ENCODE measurements around the gene CSMD2.

The CSMD2 gene

DNA sequence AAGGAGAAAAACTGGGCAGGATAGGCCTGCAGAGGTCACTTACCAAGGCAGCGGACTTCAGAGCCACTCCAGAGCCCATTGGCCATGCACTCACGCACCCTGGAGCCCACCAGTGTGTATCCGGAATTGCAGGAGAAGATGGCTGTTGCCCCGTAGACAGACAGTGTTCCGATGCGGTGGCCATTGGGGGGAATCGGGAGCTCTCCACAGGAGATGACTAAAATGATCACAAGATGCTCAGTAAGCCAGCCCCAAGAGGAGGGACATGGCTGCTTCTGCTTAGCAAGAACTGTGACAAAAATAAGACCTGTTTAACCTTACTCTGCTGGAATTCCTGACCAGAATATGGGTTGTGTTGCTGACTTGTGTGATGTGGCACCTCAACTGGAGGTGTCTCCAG, 595.7 kb downstream of the CSMD2 start:
- TF ChIP-seq FOXP2 (optimal IDR thresholded peaks at IDR 0.05; ENCODE audit: borderline replicate concordance, extremely low read depth, extremely low read length, insufficient read depth) = no peak
- no peak for TF ChIP-seq POLR2AphosphoS5 (IDR thresholded peaks at IDR 0.05; ENCODE audit: low read depth, low read length)
- no peak for TF ChIP-seq TAF1 (IDR thresholded peaks at IDR 0.05; ENCODE audit: borderline replicate concordance, insufficient read depth, low read length)
- TF ChIP-seq, protein P1, sequence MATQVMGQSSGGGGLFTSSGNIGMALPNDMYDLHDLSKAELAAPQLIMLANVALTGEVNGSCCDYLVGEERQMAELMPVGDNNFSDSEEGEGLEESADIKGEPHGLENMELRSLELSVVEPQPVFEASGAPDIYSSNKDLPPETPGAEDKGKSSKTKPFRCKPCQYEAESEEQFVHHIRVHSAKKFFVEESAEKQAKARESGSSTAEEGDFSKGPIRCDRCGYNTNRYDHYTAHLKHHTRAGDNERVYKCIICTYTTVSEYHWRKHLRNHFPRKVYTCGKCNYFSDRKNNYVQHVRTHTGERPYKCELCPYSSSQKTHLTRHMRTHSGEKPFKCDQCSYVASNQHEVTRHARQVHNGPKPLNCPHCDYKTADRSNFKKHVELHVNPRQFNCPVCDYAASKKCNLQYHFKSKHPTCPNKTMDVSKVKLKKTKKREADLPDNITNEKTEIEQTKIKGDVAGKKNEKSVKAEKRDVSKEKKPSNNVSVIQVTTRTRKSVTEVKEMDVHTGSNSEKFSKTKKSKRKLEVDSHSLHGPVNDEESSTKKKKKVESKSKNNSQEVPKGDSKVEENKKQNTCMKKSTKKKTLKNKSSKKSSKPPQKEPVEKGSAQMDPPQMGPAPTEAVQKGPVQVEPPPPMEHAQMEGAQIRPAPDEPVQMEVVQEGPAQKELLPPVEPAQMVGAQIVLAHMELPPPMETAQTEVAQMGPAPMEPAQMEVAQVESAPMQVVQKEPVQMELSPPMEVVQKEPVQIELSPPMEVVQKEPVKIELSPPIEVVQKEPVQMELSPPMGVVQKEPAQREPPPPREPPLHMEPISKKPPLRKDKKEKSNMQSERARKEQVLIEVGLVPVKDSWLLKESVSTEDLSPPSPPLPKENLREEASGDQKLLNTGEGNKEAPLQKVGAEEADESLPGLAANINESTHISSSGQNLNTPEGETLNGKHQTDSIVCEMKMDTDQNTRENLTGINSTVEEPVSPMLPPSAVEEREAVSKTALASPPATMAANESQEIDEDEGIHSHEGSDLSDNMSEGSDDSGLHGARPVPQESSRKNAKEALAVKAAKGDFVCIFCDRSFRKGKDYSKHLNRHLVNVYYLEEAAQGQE (IDR thresholded peaks at IDR 0.05; ENCODE audit: insufficient read depth in 1 of 2, low read depth in 2 of 2, low read length in 2 of 2) = no peak
- no peak for TF ChIP-seq SIN3A (IDR thresholded peaks at IDR 0.05; ENCODE audit: borderline replicate concordance, insufficient read depth, low read length)

DNA sequence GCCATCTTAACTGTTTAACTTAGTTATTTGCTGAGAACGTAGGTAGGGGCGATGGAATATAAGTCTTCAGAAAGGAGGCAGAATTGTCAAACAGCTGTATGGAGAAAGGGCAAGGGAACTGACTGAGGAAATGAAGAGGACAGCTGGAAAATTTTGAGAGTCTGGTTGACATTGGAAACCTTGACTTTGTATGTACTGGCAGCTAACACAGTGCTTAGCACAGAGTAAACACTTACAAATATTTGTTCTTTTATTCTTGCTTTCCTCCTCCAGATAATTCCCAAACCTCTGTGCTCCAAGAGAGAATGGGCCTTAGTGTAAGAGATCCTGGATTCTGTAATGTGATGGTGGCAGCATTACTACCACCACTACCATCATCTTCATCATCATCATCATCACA, 601.3 kb downstream of the CSMD2 start:
- TF ChIP-seq SIN3A (IDR thresholded peaks at IDR 0.05; ENCODE audit: borderline replicate concordance, insufficient read depth, low read length) (no peak), POLR2AphosphoS5 (IDR thresholded peaks at IDR 0.05; ENCODE audit: low read depth, low read length) (no peak), TAF1 (IDR thresholded peaks at IDR 0.05; ENCODE audit: borderline replicate concordance, insufficient read depth, low read length) (no peak), FOXP2 (optimal IDR thresholded peaks at IDR 0.05; ENCODE audit: borderline replicate concordance, extremely low read depth, extremely low read length, insufficient read depth) (no peak)
- TF ChIP-seq, protein P1 (IDR thresholded peaks at IDR 0.05; ENCODE audit: insufficient read depth in 1 of 2, low read depth in 2 of 2, low read length in 2 of 2) = no peak

DNA sequence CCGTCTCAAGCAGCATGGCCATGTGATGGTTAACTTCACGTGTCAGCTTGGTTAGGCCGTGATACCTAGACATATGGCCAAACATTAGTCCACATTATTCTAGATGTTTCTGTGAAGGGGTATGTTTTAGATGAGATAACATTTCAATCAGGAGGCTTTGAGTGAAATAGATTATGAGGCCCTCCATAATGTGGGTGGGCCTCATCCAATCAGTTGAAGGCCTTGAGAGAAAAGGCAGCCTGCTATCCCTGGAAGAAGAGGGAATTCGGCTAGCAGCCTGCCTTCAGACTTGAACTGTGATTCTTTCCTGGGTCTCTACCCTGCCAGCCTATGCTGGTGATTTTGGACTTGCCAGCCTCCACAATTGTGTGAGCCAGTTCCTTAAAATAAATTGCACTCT, 602.5 kb downstream of the CSMD2 start:
- TF ChIP-seq, protein P1 (IDR thresholded peaks at IDR 0.05; ENCODE audit: insufficient read depth in 1 of 2, low read depth in 2 of 2, low read length in 2 of 2) = no peak
- TF ChIP-seq POLR2AphosphoS5 (IDR thresholded peaks at IDR 0.05; ENCODE audit: low read depth, low read length) (no peak), TAF1 (IDR thresholded peaks at IDR 0.05; ENCODE audit: borderline replicate concordance, insufficient read depth, low read length) (no peak), FOXP2 (optimal IDR thresholded peaks at IDR 0.05; ENCODE audit: borderline replicate concordance, extremely low read depth, extremely low read length, insufficient read depth) (no peak), SIN3A (IDR thresholded peaks at IDR 0.05; ENCODE audit: borderline replicate concordance, insufficient read depth, low read length) (no peak)

DNA sequence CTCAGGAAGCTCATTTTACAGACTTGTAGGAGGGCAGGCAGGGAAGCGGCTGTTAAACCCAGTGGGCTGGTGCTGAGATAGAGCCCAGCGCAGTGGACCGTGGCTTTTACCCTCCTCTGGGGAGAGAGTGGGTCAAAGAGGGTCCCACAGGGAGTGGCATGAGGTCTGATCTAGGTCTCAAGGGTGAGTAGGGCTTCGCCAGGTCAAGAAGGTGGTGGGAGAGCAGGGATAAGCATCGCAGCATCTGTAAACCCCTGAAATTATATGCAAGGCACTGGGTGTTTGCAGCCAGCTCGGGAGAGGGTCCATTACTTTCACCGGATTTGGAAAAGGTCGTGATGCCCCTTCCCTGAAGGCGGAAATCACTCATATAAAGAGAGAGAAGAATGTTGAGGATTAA, 603.5 kb downstream of the CSMD2 start:
- no peak for TF ChIP-seq SIN3A (IDR thresholded peaks at IDR 0.05; ENCODE audit: borderline replicate concordance, insufficient read depth, low read length)
- TF ChIP-seq TAF1 (IDR thresholded peaks at IDR 0.05; ENCODE audit: borderline replicate concordance, insufficient read depth, low read length) = no peak
- no peak for TF ChIP-seq FOXP2 (optimal IDR thresholded peaks at IDR 0.05; ENCODE audit: borderline replicate concordance, extremely low read depth, extremely low read length, insufficient read depth)

DNA sequence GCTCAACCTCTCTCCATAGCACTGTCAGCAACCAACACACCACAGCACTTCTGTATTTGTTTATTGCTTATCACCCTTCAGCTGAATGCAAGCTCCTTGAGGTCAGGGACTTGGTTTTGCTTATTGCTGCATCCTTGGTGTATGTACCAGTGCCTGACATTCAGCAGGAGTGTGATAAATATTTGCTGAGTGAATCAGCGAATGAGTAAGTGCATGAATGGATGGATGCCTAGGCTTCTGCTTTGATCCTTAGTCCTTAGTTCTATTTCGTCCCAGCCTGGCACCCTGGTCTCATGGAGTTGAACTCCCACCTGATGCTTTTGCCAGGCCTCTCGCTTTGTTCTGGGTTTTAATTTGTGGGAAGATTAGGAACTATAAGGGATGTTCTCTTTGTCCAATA, 604.4 kb downstream of the CSMD2 start:
- TF ChIP-seq TAF1 (IDR thresholded peaks at IDR 0.05; ENCODE audit: borderline replicate concordance, insufficient read depth, low read length) = no peak
- TF ChIP-seq, protein P1 (IDR thresholded peaks at IDR 0.05; ENCODE audit: insufficient read depth in 1 of 2, low read depth in 2 of 2, low read length in 2 of 2) = no peak
- no peak for TF ChIP-seq SIN3A (IDR thresholded peaks at IDR 0.05; ENCODE audit: borderline replicate concordance, insufficient read depth, low read length)
- TF ChIP-seq POLR2AphosphoS5 (IDR thresholded peaks at IDR 0.05; ENCODE audit: low read depth, low read length) = no peak
- TF ChIP-seq FOXP2 (optimal IDR thresholded peaks at IDR 0.05; ENCODE audit: borderline replicate concordance, extremely low read depth, extremely low read length, insufficient read depth) = no peak

Measured in PFSK-1 (cell line).